Peyer's patch (tissue), 4 donors: Measurements from ENCODE around the gene SLC30A7.

Experiments used
- CTCF ChIP-seq, 6 experiments: fragments of 450-650 bp in 4 of 6; fragments of 200-600 bp in 2 of 6; sonication (generic) in 1 of 6; IDR thresholded peaks; one replicate each; pipeline ENCODE4 v1.5.1; 2017 to 2019; ENCODE audit warnings: antibody characterized with exemption in 6 of 6, mild to moderate bottlenecking in 3 of 6, moderate library complexity in 1 of 6
- POLR2A ChIP-seq, 2 donors: fragments of 450-650 bp; IDR thresholded peaks; one replicate each; pipeline ENCODE4 v1.5.1; 2017; ENCODE audit warnings: antibody characterized with exemption in 2 of 2, mild to moderate bottlenecking in 2 of 2, moderate library complexity in 2 of 2

GRCh38 chr1:100860397-100860991, 35.4 kb upstream of the SLC30A7 start:
- no peak for TF ChIP-seq CTCF (IDR thresholded peaks at IDR 0.05)
- no peak for TF ChIP-seq POLR2A (IDR thresholded peaks at IDR 0.05)
